B cell (primary cell): ENCODE data around the gene VCL.
"Not testable (repeated sequence)": the region's sequence is repeated elsewhere in the genome, so short reads cannot be mapped to it uniquely, and the experiment has no call there.

Source experiments
- EZH2 ChIP-seq: IDR thresholded peaks from 2 replicates; pipeline ENCODE4 v1.6.1; 2012; ENCODE audit warnings: borderline replicate concordance, low read depth, mild to moderate bottlenecking, moderate library complexity, low read length; ENCODE audit not compliant: insufficient read depth, poor library complexity, severe bottlenecking
- TF ChIP-seq, protein P1 (sequence below): fragments of 200-600 bp; IDR thresholded peaks from one replicate; pipeline ENCODE4 v1.8.0; 2022; ENCODE audit warnings: antibody characterized with exemption, mild to moderate bottlenecking

DNA sequence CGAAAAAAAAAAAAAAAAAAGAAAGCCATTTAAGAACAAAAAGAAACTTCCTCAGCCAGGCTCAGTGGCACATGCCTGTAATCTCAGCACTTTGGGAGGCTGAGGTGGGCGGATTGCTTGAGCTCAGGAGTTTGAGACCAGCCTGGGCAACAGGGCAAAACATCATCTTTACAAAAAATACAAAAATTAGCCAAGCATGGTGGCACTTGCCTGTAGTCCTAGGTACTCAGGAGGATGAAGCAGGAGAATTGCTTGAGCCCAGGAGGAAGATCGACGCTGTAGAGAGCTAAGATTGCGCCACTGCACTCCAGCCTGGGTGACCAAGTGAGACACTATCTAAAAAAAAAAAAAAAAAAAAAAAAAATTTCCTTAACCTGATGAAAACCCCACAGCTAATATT lies 140.7 kb downstream of the VCL start:
- TF ChIP-seq, protein P1, sequence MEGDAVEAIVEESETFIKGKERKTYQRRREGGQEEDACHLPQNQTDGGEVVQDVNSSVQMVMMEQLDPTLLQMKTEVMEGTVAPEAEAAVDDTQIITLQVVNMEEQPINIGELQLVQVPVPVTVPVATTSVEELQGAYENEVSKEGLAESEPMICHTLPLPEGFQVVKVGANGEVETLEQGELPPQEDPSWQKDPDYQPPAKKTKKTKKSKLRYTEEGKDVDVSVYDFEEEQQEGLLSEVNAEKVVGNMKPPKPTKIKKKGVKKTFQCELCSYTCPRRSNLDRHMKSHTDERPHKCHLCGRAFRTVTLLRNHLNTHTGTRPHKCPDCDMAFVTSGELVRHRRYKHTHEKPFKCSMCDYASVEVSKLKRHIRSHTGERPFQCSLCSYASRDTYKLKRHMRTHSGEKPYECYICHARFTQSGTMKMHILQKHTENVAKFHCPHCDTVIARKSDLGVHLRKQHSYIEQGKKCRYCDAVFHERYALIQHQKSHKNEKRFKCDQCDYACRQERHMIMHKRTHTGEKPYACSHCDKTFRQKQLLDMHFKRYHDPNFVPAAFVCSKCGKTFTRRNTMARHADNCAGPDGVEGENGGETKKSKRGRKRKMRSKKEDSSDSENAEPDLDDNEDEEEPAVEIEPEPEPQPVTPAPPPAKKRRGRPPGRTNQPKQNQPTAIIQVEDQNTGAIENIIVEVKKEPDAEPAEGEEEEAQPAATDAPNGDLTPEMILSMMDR: not testable (repeated sequence)
- TF ChIP-seq EZH2: not testable (repeated sequence)
